CD4-positive, alpha-beta T cell treated with Interleukin-15 for 1 hour (primary cell): ENCODE measurements around the gene NPW.

ENCODE experiments used
- DNase-seq: peaks from one replicate; pipeline ENCODE4 v3.0.0-alpha.2; 2020

The NPW gene

DNA sequence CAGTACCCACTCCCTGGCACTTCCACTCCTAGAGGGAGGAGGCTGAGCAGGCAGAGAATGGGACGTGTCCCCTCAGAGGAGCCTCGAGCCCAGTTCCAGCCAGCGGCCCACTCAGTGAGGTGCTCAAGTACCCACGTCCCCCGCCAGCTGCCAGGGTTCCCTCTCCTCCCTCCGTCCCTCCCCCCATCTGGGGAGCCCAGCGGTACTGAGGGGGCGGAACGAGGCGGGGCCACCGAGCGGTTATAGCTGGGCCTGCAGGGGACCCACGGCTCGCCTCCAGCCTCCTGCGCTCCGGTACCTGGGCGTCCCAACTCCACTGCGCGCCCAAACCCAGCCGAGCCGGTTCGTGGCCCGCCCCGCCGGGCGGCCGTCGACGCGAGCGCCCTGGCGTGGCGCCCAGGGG lies at the start of gene NPW:
Gene NPW (plus strand): TSS at position 268 of the 403 bp plus-strand sequence.
- DNase-seq, result no peak

DNA sequence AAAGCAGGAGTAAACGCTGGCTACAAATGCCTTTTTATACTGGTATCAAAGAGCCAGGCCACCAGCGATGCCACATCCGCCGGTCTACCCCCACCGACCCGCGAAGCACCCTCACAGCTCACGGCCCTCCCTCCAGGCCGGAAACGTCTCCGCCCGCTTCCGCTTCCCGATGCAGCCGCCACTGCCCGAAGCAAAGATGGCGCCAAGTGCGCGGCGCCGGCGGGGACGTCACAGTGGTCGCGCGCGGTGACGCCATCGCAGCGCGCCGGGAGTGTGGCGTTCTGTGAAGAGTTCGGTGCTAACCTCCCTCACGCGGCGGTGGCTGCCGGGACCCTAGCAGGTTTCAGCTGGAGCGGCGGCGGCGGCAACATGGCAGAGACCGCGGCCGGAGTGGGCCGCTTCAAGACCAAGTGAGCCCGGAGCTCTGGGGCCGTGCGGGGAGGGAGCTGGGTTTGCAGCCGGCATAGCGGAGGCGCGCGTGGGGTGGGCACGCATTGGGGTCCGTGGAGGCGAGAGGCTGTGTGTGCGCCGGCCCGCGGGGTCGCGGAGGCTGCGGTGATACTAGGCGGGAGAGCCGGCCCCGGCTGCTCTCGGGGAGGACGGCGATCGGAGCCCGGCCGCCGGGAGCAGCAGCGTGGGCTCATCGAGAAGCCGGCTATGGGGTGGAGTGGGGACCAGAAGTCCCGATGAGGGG lies 47.6 kb upstream of the NPW start, which contains the start of gene TBL3:
Gene TBL3 (plus strand): TSS at position 258 of the 694 bp plus-strand sequence. CDS start 112 bp downstream, at position 370.
- peak; percentile 96 for DNase-seq

DNA sequence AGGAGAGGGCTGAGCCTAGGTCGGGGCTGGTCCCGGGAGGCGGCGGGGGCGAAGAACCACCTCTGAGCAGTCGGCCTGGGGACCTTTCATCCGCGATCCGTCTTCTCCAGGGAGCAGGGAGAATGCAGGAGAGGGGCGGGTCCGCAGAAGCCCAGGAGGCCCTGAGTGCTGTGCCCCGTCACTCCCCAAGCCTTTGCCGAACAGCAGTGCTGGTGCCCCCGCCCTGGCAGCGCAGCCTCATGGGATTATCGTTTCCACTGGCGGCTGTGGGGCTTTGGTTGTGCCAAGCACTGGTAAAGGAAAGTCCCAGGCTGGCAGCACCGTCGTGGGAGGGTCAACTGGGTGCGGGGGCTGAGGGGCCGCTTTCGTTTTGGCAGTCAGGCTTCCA lies 47.1 kb upstream of the NPW start:
- DNase-seq, result no peak

DNA sequence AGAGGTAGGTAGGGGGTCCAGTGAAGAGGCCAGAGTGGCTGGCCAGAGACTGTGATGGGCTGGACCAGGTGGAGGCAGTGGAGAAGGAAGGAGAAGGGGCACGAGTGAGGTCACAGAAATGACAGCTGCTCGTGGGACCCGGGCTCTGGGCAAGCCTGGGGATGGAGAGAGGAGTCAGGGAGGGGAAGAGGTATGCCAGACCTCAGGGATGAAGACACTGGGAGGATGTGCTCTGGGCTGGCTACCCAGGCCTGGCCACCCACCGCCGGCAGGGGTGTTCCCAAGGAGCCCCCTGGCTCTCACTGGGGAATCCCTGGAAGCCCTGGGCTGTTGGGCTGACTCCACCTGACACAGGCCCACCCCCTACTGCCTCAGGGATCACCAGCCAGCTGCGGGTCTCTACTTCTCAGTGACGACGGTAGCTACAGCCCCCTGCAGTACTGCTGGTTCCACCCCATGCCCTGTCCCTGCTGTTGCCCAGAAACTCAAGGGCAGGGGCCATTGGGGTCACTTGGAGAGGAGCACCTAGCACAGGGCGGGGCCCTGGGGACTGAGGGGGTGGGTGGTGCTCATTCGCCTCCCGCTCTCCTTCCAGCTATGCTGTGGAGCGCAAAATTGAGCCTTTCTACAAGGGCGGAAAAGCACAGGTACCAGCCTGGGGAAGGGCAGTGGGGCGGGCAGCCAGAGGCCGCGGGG lies 46.0 kb upstream of the NPW start:
- DNase-seq, result no peak

DNA sequence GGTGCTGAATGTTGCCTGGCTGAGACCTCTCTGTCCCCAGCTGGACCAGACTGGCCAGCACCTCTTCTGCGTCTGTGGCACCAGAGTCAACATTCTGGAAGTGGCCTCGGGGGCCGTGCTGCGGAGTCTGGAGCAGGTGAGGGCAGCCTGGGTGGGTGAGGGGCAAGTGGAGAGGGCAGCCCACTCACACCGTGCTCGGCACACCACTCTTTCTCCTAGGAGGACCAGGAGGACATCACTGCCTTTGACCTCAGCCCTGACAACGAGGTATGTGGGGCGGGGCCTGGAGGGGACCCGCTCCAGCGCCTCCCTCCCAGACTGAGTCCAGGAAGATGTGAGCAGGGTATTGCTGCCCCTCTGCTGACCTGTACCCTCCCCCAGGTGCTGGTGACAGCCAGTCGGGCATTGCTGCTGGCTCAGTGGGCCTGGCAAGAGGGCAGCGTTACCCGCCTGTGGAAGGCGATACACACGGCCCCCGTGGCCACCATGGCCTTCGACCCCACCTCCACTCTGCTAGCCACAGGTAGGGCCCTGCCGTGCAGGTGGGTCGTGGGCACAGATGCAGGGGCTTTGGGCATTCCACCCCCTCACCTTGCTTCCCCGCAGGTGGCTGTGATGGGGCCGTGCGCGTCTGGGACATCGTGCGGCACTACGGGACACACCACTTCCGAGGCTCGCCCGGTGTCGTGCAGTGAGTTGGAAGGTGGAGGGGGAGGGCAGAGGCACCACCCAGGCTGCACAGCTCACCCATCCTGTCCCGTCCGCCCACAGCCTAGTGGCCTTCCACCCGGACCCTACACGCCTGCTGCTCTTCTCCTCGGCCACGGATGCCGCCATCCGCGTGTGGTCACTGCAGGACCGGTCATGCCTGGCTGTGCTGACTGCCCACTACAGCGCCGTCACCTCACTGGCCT lies 45.2 kb upstream of the NPW start:
- DNase-seq, result no peak

DNA sequence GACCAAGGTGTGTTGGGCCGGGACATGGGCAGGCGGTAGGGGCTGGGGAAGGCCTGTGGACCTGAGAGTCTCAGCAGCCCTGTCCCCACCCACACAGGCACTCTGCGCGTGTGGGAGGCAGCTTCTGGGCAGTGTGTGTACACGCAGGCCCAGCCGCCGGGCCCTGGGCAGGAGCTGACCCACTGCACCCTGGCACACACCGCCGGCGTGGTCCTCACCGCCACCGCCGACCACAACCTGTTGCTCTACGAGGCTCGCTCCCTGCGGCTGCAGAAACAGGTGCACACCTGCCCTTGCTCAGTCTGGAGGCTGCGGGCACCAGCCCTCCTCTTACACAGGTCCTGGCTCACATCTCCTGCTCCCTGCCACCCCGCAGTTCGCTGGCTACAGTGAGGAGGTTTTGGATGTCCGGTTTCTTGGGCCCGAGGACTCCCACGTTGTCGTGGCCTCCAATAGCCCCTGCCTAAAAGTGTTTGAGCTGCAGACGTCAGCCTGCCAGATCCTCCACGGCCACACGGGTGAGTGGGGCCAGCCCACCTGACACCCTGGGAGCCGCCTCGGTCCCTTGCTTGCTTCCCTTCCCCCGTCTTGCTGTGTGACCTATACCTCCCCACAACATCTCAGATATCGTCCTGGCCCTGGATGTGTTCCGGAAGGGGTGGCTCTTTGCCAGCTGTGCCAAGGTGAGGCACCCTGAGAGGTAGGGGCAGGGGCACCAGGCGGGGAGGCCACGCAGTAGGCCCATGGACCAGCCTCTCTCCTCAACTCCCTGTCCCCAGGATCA lies 44.0 kb upstream of the NPW start:
- DNase-seq, result no peak

DNA sequence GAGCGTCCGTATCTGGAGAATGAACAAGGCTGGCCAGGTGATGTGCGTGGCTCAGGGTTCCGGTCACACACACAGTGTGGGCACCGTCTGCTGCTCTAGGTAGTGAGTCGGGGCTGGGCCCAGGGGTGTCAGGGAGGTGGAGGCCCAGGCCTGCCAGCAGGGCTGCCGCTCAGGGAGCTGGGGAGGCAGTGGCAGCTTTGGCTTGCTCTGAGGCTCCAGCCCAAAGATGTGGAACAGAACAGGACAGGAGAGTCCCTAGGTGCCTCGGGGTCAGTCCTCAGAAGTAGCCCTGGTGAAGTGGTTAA lies 43.4 kb upstream of the NPW start:
- no peak for DNase-seq

DNA sequence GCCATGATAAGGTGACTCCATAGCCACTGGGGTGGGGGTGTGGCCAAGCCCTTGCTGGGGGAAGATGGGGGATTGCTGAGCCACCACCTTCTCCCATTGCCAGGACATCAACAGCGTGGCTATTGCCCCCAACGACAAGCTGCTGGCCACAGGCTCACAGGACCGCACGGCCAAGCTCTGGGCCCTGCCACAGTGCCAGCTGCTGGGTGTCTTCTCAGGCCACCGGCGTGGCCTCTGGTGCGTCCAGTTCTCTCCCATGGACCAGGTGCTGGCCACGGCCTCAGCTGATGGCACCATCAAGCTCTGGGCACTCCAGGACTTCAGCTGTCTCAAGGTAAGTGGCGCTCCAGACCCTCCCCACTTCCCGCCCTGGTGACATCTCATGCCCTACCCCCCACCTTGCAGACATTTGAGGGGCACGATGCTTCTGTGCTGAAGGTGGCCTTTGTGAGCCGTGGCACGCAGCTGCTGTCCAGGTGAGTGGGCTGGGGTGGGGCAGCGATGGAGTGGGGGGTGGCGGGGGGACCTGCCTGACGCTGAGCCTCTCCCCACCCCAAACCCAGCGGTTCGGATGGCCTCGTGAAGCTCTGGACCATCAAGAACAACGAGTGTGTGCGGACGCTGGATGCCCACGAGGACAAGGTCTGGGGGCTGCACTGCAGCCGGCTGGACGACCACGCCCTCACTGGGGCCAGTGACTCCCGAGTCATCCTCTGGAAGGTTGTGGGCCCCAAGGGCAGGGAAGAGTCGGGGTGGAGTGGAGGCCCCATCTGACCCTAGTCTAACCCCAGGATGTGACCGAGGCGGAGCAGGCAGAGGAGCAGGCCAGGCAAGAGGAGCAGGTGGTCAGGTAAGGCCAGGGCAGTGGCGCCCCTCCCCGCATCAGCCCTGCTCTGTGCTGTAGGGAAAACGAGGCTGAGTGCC lies 42.4 kb upstream of the NPW start:
- no peak for DNase-seq

DNA sequence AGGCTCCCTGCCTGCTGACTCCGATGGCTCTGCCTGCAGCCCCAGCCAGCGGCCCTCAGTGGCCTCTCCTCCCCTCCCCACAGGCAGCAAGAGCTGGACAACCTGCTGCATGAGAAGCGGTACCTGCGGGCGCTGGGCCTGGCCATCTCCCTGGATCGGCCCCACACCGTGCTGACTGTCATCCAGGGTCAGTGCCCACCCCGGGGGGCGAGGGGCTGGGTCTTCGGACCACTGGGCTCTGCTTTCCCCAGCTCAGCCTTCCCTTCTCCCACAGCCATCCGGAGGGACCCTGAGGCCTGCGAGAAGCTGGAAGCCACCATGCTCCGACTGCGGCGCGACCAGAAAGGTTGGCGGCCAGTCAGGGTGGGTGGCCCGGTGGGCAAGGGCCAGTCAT lies 41.7 kb upstream of the NPW start:
- DNase-seq, result no peak

DNA sequence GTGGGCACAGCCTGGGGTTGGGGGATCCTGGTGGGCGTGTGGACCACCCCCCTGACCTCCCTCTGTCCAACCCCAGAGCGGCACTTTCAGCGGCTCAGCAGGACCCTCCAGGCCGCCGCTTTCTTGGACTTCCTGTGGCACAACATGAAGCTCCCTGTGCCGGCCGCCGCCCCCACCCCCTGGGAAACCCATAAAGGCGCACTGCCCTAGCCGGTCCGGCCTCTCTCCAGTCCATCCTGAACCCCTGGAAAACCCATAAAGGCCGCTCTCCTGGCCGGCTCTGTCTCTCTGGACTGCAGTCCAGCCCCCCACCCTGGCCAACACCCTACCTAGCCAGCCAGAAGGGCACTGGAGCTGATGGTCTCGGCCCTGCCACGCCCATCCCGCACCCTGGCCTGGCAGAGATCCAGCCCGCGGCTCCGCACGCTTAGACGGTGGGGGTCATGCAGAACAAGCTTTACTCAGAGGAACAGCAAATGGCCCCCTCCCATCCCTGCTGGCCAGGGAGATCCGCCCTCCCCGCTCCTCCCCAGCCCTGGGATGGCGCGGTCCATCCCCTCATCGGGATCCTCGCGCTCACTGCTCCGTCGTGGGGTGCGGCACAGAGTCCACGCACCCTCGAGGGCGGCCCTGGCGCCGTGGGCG lies 41.0 kb upstream of the NPW start:
- no peak for DNase-seq

DNA sequence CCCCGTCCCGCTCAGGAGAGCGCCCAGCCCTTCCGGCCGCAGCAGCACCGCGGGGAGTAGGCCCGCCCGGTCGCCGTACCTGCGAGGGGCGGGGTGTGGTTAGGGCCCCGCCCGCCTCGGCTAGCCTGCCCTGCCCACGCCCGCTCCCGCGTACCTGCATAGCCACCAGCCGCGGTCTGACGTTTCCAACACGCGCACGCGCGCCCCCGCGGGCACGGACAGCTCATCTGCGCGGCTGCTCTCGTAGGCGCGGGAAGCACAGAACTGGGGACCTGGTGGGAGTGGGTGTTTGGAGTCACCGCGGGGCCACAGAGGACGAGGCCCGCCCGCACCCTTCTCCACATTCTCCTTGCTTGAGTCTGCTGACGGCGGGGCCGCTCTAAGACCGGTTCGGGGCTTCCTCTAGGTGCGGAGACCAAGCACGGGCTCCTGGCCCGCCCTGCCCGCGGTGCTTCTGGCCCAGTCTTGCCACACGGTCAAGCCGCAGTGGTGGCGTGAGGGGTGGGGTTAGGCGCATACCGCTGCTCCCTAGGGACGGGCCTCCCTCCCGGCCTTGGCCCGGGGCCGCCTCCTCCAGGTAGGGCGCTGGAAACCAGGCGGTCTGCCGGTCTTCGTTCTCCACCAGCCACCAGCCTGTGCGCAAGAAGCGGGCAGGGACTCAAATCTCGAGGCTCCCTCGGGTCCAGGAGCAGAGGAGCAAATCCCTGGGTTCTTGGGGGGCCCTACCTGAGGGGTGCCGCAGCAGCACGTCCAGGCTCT lies 40.1 kb upstream of the NPW start:
- DNase-seq, result no peak

DNA sequence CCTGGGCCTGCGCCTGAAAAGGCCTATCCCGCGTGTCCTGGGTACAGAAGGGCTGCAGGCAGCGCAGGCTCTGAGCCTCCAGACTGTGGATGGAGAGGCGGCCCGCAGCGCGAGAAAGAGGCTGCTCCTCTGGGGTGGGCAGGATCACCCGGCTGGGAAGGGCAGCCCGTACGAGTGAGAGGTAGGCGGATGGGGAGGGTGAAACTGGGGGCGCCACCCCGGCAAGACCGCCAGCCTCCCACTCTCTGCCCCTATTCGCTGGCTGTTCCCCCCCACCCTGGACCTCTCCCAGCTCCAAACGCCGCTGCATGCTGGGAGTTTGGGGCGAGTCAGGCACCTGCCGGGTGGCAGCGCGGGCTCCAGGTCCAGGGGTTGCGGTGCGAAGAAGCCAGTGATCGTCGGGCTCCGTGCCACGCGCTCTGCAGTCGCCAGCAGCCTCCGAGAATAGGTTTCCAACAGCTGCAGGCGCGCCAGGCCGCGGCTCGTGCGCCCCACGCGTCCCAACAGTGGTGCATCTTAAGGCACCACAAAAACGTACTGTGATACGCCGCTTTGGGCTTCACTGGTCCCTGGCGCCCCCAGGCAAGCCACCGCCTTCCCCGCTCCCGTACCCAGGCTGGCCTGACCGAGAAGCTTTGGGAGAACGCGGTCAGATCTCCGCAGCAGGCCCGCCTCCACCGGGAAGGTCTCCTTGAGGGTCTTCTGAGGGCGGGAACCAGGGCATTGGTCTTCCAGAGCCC lies 39.4 kb upstream of the NPW start:
- no peak for DNase-seq

DNA sequence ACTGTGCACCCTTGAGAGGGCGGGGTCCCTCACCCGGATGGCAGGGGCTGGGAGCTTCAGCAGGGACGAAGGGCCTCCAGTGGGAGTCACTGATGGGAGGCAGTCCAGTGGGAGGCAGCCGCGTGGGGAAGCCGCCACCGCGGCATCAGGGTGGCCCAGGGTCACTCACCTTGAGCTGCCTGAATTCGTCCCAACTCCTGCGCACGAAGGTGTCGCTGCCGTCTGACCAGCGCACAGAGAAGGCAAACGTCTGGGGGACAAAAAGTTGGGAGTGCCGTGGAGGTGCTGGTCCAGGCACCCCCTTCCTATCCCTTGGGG lies 38.9 kb upstream of the NPW start:
- no peak for DNase-seq

DNA sequence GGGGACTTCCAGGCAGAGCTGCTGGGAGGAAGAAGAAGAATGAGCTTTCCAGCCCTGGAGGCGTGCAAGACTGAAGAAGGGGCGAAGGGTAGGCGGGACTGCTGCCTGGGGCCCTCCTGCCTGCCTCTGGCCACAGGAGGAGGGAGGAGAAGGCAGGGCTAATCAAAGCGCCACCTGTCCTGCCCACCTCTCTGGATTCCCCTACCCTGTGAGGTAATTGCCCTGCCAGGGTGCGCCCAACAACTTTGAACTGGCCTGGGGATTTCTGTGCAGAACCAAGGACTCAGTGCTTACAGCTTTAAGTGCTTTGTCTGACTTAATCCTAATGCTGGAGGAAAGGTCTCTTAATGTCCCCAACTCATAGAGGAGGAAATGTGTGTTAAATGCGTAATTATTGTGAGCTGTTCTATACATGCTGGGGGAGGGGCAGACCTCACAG lies 38.2 kb upstream of the NPW start, which contains the start of gene NOXO1:
Gene NOXO1 (minus strand): TSS at position 72 of the 439 bp plus-strand sequence. CDS start 290 bp downstream, outside the sequence.
- DNase-seq, result no peak

DNA sequence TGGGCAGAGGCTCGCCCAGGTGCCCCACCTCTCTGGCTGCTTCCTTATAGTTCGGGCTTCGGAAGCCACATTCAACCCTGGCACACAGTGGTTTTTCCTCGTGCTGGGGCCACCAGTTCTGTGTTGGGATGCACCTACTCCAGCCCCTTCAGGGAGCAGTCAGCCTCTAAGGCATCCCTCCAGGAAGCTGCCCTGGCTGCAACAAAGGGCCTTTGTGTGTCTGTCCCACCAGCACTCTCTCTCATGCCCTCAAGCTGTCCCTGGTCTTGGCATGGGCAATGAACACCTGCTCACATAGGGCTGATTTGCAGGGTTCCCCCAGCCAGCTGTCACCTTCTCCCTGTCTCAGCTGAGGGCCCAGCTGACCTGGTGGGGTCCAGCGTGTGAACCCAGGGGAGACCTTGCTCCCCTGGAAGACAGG lies 37.6 kb upstream of the NPW start:
- no peak for DNase-seq

DNA sequence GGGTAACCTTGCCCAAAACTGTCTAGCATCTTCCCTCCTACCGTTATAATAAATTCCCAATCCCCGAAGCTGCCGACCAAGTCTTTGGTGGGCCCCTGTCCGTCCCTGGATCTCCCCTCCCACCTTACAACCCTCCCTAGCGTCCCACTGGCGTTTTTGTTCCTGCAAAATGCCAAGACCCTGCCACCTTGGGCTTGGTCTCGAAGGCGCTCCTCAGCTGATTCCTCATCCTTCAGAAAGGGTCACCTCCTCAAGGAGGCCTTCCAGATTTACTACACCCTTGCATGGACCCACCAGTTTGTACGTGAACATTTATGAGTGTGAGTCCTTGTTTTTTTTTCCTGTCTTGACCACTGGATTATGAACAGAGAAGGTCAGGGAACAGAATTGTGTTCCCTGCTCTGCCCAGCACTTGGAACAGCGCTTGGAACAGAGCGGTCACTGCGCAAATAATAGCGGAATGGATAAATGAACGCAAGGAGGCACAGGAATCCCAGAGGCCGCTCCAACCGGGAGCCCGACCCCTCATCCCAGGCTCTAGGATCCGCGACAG lies 36.5 kb upstream of the NPW start:
- no peak for DNase-seq

DNA sequence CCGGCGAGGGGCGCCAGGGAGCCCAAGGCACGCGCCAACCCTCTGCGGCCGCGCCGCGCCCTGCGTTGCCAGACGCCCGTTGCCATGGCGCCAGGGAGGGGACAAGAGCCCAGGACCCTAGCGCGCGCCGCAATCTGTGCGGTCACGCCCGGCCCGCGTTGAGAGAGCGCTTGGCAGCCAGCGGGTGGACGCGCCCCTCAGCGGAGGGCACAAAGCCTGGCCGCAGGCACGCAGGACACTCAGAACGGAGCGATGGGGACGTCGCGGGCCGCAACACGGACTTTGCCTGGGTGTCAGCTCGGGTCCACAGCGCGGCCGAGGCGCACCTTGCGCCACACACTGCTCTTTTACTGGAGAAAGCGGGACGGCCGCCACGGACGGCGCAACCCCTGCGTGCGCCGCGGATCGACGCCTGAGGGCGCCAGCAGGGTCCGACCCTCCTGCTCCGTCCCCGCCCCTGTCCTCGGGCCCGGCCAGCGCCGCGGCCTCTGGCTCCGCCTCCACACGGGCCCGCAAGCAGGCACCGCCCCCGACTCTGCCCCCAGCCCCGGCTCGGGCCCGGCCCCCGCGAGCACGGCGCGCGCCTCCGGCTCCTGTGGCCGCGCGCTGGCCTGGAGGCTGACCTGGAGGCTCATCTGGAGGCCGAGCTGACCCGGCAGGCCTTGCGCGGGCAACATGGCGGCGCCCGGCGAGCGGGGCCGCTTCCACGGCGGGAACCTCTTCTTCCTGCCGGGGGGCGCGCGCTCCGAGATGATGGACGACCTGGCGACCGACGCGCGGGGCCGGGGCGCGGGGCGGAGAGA lies 35.8 kb upstream of the NPW start, which contains the start of gene GFER:
Gene GFER (plus strand): TSS at position 650 of the 803 bp plus-strand sequence. CDS start 26 bp downstream, at position 676.
- DNase-seq, result peak; percentile 84
